Measurements from ENCODE around the gene SLC1A4.
"Not testable (repeated sequence)": the region's sequence is repeated elsewhere in the genome, so short reads cannot be mapped to it uniquely, and the experiment has no call there.

SLC1A4 gene

GRCh38 chr2:64996871-64997307, 7.7 kb downstream of the SLC1A4 start:
- no peak for TF ChIP-seq CTCF (IDR thresholded peaks at IDR 0.05; ENCODE audit: extremely low read depth, insufficient read depth, missing control alignments)
- no peak for DNase-seq (ENCODE audit: low spot score)
- in situ Hi-C loops (cut with MboI; ENCODE audit: low pct_unique_long_range_greater_than_20kb, low sequenced_read_pairs, unreplicated experiment), result no loop called here

GRCh38 chr2:64998658-64999061, 9.5 kb downstream of the SLC1A4 start:
- in situ Hi-C loops (cut with MboI; ENCODE audit: low pct_unique_long_range_greater_than_20kb, low sequenced_read_pairs, unreplicated experiment), result no loop called here
- DNase-seq (ENCODE audit: low spot score), result no peak
- no peak for TF ChIP-seq CTCF (IDR thresholded peaks at IDR 0.05; ENCODE audit: extremely low read depth, insufficient read depth, missing control alignments)

GRCh38 chr2:64999754-65000153, 10.6 kb downstream of the SLC1A4 start:
- TF ChIP-seq CTCF (IDR thresholded peaks at IDR 0.05; ENCODE audit: extremely low read depth, insufficient read depth, missing control alignments), result no peak
- in situ Hi-C loops (cut with MboI; ENCODE audit: low pct_unique_long_range_greater_than_20kb, low sequenced_read_pairs, unreplicated experiment), result no loop called here
- DNase-seq (ENCODE audit: low spot score), result no peak

GRCh38 chr2:65000644-65001043, 11.4 kb downstream of the SLC1A4 start:
- TF ChIP-seq CTCF (IDR thresholded peaks at IDR 0.05; ENCODE audit: extremely low read depth, insufficient read depth, missing control alignments), result no peak
- in situ Hi-C loops (cut with MboI; ENCODE audit: low pct_unique_long_range_greater_than_20kb, low sequenced_read_pairs, unreplicated experiment), result no loop called here
- DNase-seq (ENCODE audit: low spot score), result no peak

GRCh38 chr2:65003037-65003436, 13.8 kb downstream of the SLC1A4 start:
- no peak for TF ChIP-seq CTCF (IDR thresholded peaks at IDR 0.05; ENCODE audit: extremely low read depth, insufficient read depth, missing control alignments)
- in situ Hi-C loops (cut with MboI; ENCODE audit: low pct_unique_long_range_greater_than_20kb, low sequenced_read_pairs, unreplicated experiment), result no loop called here
- no peak for DNase-seq (ENCODE audit: low spot score)

GRCh38 chr2:65004232-65004631, 15.0 kb downstream of the SLC1A4 start:
- DNase-seq (ENCODE audit: low spot score); in situ Hi-C loops (cut with MboI; ENCODE audit: low pct_unique_long_range_greater_than_20kb, low sequenced_read_pairs, unreplicated experiment): not testable (repeated sequence)

GRCh38 chr2:65013776-65014175, 24.6 kb downstream of the SLC1A4 start:
- TF ChIP-seq CTCF (IDR thresholded peaks at IDR 0.05; ENCODE audit: extremely low read depth, insufficient read depth, missing control alignments), result no peak
- in situ Hi-C loops (cut with MboI; ENCODE audit: low pct_unique_long_range_greater_than_20kb, low sequenced_read_pairs, unreplicated experiment), result no loop called here
- DNase-seq (ENCODE audit: low spot score), result no peak
